Activated T-cell treated with anti-CD3 and anti-CD28 coated beads for 48 hours (primary cell): Measurements from ENCODE around the gene DSG3.

Source experiments
- DNase-seq: peaks from one replicate; pipeline ENCODE4 v3.0.0-alpha.2; 2020; ENCODE audit warnings: low read depth

DSG3 gene

GRCh38 chr18:31430072-31430471 lies 17.5 kb upstream of the DSG3 start:
- no peak for DNase-seq

- no peak for DNase-seq
These were observed 17.0 kb upstream of the DSG3 start for GRCh38 chr18:31430554-31430953.

DNA sequence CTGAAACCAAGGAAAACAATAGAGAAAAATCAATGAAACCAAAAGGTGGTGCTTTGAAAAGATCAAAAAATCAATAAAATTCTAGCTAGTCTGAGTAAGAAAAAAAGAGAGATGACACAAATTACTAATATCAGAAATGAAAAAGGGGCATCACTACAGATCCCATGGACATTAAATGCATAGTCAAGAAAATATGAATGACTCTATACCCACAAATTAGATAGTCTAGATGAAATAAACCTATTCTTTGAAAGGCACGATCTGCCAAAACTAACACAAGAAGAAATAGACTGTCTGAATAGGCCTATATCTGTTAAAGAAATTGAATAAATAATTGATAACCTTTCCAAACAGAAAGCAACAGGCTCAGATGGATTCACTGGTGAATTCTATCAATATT lies 15.2 kb upstream of the DSG3 start:
- DNase-seq = no peak

GRCh38 chr18:31436825-31437224 lies 10.7 kb upstream of the DSG3 start:
- no peak for DNase-seq

DNA sequence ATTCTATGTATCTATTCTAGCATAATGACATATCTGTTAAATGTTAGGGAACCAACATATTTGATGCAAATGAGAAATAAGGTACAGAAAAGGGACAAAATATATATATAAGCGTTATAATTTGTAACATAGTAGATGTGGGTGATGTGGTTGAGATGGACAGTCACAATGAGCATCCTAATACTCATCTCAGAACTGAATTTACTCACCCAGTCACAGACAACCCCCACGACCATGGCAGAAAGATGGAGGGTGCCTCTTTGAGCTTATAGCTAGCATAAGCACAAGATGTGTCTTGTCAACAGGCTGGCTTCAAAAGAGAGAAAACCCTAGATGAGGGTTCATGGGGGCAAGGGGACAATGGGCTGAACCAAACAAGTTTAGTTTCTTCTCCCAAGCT lies 9.1 kb upstream of the DSG3 start:
- DNase-seq = no peak

DNA sequence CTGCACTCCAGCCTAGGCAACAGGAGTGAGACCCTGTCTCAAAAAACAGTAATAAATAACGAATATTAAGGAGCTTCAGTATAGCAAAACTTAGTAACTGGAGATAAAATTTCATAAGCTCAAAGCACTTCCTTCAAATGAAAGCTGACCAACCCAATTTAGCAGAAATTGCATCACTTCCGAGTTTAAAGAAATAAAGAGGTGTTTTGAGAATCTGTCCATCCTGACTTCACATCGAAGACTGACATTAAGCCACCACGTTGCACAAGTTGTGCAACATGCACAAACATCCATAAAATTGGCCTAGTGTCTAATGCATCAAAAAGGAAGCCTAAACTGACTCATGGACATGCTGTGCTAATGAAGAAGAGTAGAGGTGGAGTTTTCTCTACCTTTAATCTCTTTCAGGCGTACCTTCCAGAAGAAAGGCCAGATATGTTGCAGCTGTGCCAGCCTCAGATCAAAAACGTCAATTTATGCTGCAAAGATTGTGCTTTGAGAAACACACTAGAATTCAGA lies 7.7 kb upstream of the DSG3 start:
- no peak for DNase-seq

GRCh38 chr18:31440787-31441186 lies 6.8 kb upstream of the DSG3 start:
- DNase-seq = no peak

- no peak for DNase-seq
These were observed 6.0 kb upstream of the DSG3 start for GRCh38 chr18:31441493-31441892.

GRCh38 chr18:31444142-31444541 lies 3.4 kb upstream of the DSG3 start:
- no peak for DNase-seq

GRCh38 chr18:31445908-31446307 lies 1.6 kb upstream of the DSG3 start:
- DNase-seq = no peak

DNA sequence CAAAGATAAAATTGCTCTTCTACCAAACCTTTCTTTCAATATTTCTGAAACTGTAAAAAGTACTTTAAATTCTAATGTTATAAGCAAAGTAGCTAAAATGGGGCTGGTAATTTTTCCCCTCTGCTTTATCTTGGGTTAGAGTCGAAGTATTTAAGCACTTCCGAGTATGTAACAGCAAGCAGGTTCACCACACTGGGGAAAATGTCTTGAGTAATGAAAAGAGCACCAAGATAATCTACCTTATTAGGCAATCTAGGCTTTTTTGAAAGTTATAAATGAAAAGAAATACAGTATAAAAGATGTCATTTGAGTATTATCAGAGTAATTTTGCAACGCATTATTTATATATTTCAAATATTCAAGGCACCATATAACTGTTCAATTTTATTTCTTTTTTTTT lies 687 bp upstream of the DSG3 start:
- no peak for DNase-seq

GRCh38 chr18:31450409-31450808 lies 2.9 kb downstream of the DSG3 start:
- no peak for DNase-seq

- no peak for DNase-seq
These were observed 4.1 kb downstream of the DSG3 start for GRCh38 chr18:31451625-31452024.

DNA sequence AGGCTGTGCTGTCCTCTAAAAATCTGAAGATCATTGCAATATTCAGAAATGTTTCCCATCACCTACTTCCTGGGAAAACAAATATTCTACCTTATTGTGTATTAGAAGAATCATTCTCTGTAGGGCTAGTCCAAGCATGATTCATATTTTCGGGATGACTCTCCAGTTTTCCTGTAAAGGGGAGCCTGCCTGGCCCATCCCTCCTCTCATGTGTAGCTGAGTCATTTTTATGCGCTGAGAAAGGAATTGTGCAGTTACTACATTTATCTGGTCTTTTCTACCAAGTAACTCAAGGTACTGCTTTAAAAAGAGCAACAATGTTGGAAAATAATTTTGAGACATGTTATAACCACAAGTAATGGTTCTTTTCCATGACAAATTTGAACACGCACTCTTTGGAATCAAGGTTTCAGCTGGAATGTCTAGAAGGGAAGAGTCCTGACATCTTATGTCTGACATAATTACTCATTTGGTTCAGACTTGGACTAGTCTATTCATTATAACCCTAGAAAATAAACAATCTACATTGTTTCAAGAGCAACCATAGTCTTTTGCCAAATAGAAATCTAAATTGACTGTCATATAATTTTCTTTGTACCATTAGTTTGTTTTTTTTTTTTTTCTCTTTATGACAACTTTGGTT lies 6.6 kb downstream of the DSG3 start:
- no peak for DNase-seq

GRCh38 chr18:31469629-31470028 lies 22.1 kb downstream of the DSG3 start:
- no peak for DNase-seq

DNA sequence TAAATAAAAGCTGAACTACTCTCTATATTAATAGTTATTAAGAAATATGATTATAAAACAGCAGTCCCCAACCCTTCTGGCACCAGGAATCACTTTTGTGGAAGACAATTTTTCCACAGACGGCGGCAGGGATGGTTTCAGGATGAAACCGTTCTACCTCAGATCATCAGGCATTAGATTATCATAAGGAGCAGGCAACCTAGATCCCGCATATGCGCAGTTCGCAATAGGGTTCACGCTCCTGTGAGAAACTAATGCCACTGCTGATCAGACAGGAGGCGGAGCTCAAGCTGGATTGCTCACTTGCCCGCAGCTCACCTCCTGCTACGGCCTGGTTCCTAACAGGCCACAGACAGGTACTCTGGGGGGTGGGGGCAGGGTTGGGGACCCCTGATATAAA lies 31.1 kb downstream of the DSG3 start:
- no peak for DNase-seq

GRCh38 chr18:31482051-31482450 lies 34.5 kb downstream of the DSG3 start:
- DNase-seq = no peak

GRCh38 chr18:31483396-31483795 lies 35.9 kb downstream of the DSG3 start:
- no peak for DNase-seq

GRCh38 chr18:31484461-31484860 lies 36.9 kb downstream of the DSG3 start:
- DNase-seq = no peak

DNA sequence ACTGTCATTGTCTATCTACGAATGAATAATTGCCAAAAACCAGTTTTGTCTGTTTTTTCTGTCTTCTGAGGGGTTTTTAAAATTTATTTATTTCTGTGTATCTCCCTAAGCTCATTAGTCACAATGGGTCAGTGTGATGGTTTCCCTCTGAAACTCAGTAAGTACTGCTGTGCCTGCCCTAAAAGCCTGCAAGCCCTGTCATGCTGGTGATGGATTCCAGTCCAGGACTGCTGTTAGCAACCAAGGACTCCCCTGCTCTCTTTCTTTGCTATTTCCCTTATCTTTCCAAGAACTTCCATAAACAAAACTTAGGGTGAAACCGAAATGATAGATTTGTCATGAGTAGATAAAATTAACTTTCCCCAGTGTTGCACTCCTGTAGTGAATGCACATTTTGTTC lies 38.6 kb downstream of the DSG3 start:
- no peak for DNase-seq

- no peak for DNase-seq
These were observed 39.9 kb downstream of the DSG3 start for GRCh38 chr18:31487246-31488015.

- DNase-seq = no peak
These were observed 41.8 kb downstream of the DSG3 start for GRCh38 chr18:31489311-31489710.

DNA sequence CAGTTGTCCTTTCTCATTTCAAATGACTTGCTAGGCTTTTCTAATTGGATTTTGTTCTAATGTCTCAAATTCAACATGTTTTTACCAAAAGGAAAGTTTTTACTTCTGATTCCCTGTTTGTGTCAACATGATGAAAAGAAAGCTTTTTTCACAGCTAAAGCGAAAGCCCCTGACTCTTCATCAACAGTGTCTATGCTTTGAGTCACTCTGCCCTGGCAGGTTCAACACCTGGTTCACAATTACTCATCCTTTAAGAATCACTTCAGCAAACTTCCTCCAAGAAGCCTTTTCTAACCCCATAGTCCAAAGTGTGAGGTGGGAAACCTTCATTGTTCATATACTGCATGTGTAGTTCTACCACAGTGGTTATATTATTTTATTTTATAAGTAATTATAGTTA lies 42.8 kb downstream of the DSG3 start:
- no peak for DNase-seq

DNA sequence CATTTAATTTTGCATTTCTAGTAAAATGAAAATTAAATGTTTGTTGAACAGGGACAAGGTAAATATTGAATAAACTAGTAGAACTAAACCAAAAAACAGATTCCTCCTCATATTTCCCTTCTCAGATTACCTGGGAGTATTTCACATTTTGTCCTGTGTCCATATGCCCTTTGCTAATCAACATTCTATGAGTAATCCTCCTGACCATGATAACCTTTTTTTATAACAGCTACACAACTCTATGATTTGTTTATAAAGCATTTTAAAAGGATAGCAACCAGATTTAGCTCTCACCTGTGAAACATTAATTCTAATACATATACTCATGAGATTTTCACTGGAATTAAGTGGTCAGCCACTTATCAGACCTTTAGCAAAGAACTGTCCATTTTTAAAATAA lies 43.3 kb downstream of the DSG3 start:
- DNase-seq = no peak
